GM15510 (cell line): ENCODE results near the gene STAP2.

Experiments used
- POLR2A ChIP-seq: IDR thresholded peaks from 3 replicates; pipeline ENCODE4 v1.6.1; 2011; ENCODE audit warnings: borderline replicate concordance; ENCODE audit not compliant: insufficient read length; ENCODE audit errors: extremely low read depth

The STAP2 gene

GRCh38 chr19:4284974-4285373 lies 53.7 kb downstream of the STAP2 start:
- TF ChIP-seq POLR2A: no peak

- TF ChIP-seq POLR2A: no peak
Observed at GRCh38 chr19:4284176-4284958, 54.3 kb downstream of the STAP2 start.

- TF ChIP-seq POLR2A: no peak
Observed at GRCh38 chr19:4279530-4280422, 58.9 kb downstream of the STAP2 start.

- TF ChIP-seq POLR2A: no peak
Observed at GRCh38 chr19:4279267-4279529, 59.4 kb downstream of the STAP2 start.

GRCh38 chr19:4278419-4279266 lies 60.0 kb downstream of the STAP2 start, which contains the start of gene SHD:
SHD (plus strand) TSS chr19:4279266; CDS start chr19:4280064, 798 bp downstream.
- TF ChIP-seq POLR2A: no peak

- no peak for TF ChIP-seq POLR2A
Observed at GRCh38 chr19:4278010-4278409, 60.6 kb downstream of the STAP2 start.

- no peak for TF ChIP-seq POLR2A
Observed at GRCh38 chr19:4277191-4277696, 61.4 kb downstream of the STAP2 start.
